Measurements from ENCODE around the gene B4GALT2.

B4GALT2 gene

GRCh38 chr1:44016041-44016889, 37.3 kb downstream of the B4GALT2 start:
- TF ChIP-seq, protein P1, sequence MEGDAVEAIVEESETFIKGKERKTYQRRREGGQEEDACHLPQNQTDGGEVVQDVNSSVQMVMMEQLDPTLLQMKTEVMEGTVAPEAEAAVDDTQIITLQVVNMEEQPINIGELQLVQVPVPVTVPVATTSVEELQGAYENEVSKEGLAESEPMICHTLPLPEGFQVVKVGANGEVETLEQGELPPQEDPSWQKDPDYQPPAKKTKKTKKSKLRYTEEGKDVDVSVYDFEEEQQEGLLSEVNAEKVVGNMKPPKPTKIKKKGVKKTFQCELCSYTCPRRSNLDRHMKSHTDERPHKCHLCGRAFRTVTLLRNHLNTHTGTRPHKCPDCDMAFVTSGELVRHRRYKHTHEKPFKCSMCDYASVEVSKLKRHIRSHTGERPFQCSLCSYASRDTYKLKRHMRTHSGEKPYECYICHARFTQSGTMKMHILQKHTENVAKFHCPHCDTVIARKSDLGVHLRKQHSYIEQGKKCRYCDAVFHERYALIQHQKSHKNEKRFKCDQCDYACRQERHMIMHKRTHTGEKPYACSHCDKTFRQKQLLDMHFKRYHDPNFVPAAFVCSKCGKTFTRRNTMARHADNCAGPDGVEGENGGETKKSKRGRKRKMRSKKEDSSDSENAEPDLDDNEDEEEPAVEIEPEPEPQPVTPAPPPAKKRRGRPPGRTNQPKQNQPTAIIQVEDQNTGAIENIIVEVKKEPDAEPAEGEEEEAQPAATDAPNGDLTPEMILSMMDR (IDR thresholded peaks at IDR 0.05; ENCODE audit: insufficient read depth, low read length, poor library complexity, severe bottlenecking): no peak
- TF ChIP-seq EZH2phosphoT487 (conservative IDR thresholded peaks at IDR 0.05; ENCODE audit: low read length): no peak
- Histone ChIP-seq H3K27me3 (ENCODE audit: low read length) (no peaks in the 10 kb centered on the region), H3K4me2 (ENCODE audit: low read depth, low read length, poor library complexity, severe bottlenecking) (no peak overlapping the region), H4K20me1 (ENCODE audit: low read depth, low read length) (no peaks in the 10 kb centered on the region), H3K79me2 (ENCODE audit: insufficient read depth, low read length) (no peaks in the 10 kb centered on the region), H3K9me3 (ENCODE audit: insufficient read depth, low read length) (no peaks in the 10 kb centered on the region), H3K9me2 (replicated peaks; ENCODE audit: insufficient read depth, low read length) (no peaks in the 10 kb centered on the region), H3K36me3 (ENCODE audit: low read length) (no peaks in the 10 kb centered on the region), H2AFZ (ENCODE audit: low read depth, low read length, severe bottlenecking) (no peak overlapping the region), H3F3A (ENCODE audit: insufficient read depth) (no peaks in the 10 kb centered on the region), H3K27ac (ENCODE audit: low read depth, low read length) (no peak overlapping the region), H3K4me3 (ENCODE audit: insufficient read depth, low read length, poor library complexity, severe bottlenecking) (no peak overlapping the region), H3K9ac (ENCODE audit: low read length) (no peak overlapping the region)

DNA sequence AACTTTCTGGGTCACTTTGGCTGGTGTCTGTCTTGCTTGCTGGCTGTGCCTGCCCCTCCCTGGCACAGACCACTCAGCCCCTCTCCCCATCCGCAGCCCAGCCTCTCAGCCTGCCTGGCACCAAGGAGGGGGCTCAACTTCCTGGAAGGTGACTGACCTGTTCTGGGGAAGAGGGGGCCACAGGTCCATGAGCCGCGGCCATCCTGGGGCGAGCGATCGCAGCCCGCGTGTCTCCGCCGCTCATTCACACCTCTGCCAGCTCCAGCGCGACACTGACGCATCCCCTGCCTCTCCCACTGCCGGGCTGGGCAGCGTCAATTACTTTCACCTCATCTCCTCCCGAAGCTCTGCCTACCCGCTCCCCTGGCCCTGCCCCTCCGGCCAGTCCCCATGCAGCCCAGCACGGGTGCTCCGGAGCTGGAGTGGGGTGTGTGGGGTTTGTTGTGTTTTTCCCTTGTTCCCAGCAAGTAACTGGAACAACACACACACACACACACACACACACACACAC, 37.9 kb downstream of the B4GALT2 start:
- no peaks in the 10 kb centered on the region for H3K27me3 ChIP-seq (ENCODE audit: low read length)
- H3K9me3 ChIP-seq (ENCODE audit: insufficient read depth, low read length): no peaks in the 10 kb centered on the region
- no peak overlapping the region for H3K4me2 ChIP-seq (ENCODE audit: low read depth, low read length, poor library complexity, severe bottlenecking)
- no peak overlapping the region for H2AFZ ChIP-seq (ENCODE audit: low read depth, low read length, severe bottlenecking)
- H3K27ac ChIP-seq (ENCODE audit: low read depth, low read length): no peak overlapping the region
- H3K36me3 ChIP-seq (ENCODE audit: low read length): no peaks in the 10 kb centered on the region
- H3K4me3 ChIP-seq (ENCODE audit: insufficient read depth, low read length, poor library complexity, severe bottlenecking): no peak overlapping the region
- no peak for TF ChIP-seq EZH2phosphoT487 (conservative IDR thresholded peaks at IDR 0.05; ENCODE audit: low read length)
- TF ChIP-seq, protein P1 (IDR thresholded peaks at IDR 0.05; ENCODE audit: insufficient read depth, low read length, poor library complexity, severe bottlenecking): no peak
- H3K9me2 ChIP-seq (replicated peaks; ENCODE audit: insufficient read depth, low read length): no peaks in the 10 kb centered on the region
- no peaks in the 10 kb centered on the region for H3F3A ChIP-seq (ENCODE audit: insufficient read depth)
- no peak overlapping the region for H3K9ac ChIP-seq (ENCODE audit: low read length)
- H3K79me2 ChIP-seq (ENCODE audit: insufficient read depth, low read length): no peaks in the 10 kb centered on the region
- H4K20me1 ChIP-seq (ENCODE audit: low read depth, low read length): no peaks in the 10 kb centered on the region

- H4K20me1 ChIP-seq (ENCODE audit: low read depth, low read length): no peaks in the 10 kb centered on the region
- H3K4me3 ChIP-seq (ENCODE audit: insufficient read depth, low read length, poor library complexity, severe bottlenecking): no peak overlapping the region
- H3K9me3 ChIP-seq (ENCODE audit: insufficient read depth, low read length): no peaks in the 10 kb centered on the region
- no peaks in the 10 kb centered on the region for H3K27me3 ChIP-seq (ENCODE audit: low read length)
- H3K36me3 ChIP-seq (ENCODE audit: low read length): no peaks in the 10 kb centered on the region
- H3K4me2 ChIP-seq (ENCODE audit: low read depth, low read length, poor library complexity, severe bottlenecking): no peak overlapping the region
- no peaks in the 10 kb centered on the region for H3K9me2 ChIP-seq (replicated peaks; ENCODE audit: insufficient read depth, low read length)
- no peaks in the 10 kb centered on the region for H3K79me2 ChIP-seq (ENCODE audit: insufficient read depth, low read length)
- no peaks in the 10 kb centered on the region for H3F3A ChIP-seq (ENCODE audit: insufficient read depth)
- TF ChIP-seq, protein P1 (IDR thresholded peaks at IDR 0.05; ENCODE audit: insufficient read depth, low read length, poor library complexity, severe bottlenecking): no peak
- TF ChIP-seq EZH2phosphoT487 (conservative IDR thresholded peaks at IDR 0.05; ENCODE audit: low read length): no peak
- no peak overlapping the region for H3K27ac ChIP-seq (ENCODE audit: low read depth, low read length)
- H3K9ac ChIP-seq (ENCODE audit: low read length): no peak overlapping the region
- no peak overlapping the region for H2AFZ ChIP-seq (ENCODE audit: low read depth, low read length, severe bottlenecking)
Observed at GRCh38 chr1:44019466-44019948, 40.5 kb downstream of the B4GALT2 start.
